K562 (cell line): Measurements from ENCODE around the gene TTC32. TPM values are rescaled to one million over a fixed set of nuclear protein-coding genes. Genes with fewer than 3 reads are reported as not detected.

Experiments used
- ATAC-seq: fragments of 200-7000 bp; cut with Tn5 transposase; 3 replicates; pipeline ENCODE4 v1.9.1; 2020; ENCODE audit warnings: moderate library complexity
- BruUV-seq: library from RNA; stranded (reverse); fragments of 400-500 nt; replicated peaks from 2 replicates; lab custom pipeline; 2021; lab: Mats Ljungman, UMichigan
- CTCF ChIA-PET: fragments of 300-600 bp; formaldehyde crosslinking; extraction: SDS; loops from one replicate; lab custom pipeline; 2021; ENCODE audit warnings: low intra/inter-chr PET ratio; lab: Yijun Ruan, JAX
- POLR2A ChIA-PET: fragments of 300-600, 350-650 bp; sonication (Branson Sonifier 250); formaldehyde crosslinking; extraction: SDS; loops from one replicate; lab custom pipeline; 2021; ENCODE audit warnings: antibody characterized with exemption, inconsistent platforms; lab: Yijun Ruan, JAX
- DNase-seq, 4 experiments: peaks; one replicate each; pipeline versions ENCODE4 v3.0.0 to v3.0.0-alpha.2; 2011 to 2018; ENCODE audit warnings: low spot score in 3 of 4, mixed read lengths in 3 of 4; ENCODE audit errors: extremely low read depth in 1 of 4
- FAIRE-seq: peaks from 2 replicates; lab custom pipeline; 2011; peaks lifted over from hg19 to GRCh38; lab: Jason Lieb, UNC
- H2AFZ ChIP-seq: 2 replicates; pipeline ENCODE4 v1.6.0; 2011; ENCODE audit warnings: low read depth, low read length, control low read depth, inconsistent platforms
- H3K27ac ChIP-seq: fragments of 200-600 bp; 3 replicates; pipeline ENCODE4 v1.8.0; 2011; ENCODE audit warnings: low read depth, mild to moderate bottlenecking, control low read depth, inconsistent platforms, low read length, moderate library complexity, mixed read lengths; ENCODE audit errors: extremely low read depth
- H3K27me3 ChIP-seq, 2 experiments: fragments of 300-600 bp in 1 of 2; 2 replicates in 1 of 2; 3 replicates in 1 of 2; pipeline versions ENCODE4 v1.6.0 to v1.8.0; 2011; ENCODE audit warnings: inconsistent platforms in 2 of 2, low read length in 2 of 2, mild to moderate bottlenecking in 1 of 2, mixed read lengths in 1 of 2, moderate library complexity in 1 of 2; ENCODE audit not compliant: control insufficient read depth in 2 of 2, insufficient read depth in 2 of 2
- H3K36me3 ChIP-seq: fragments of 300-600 bp; 3 replicates; pipeline ENCODE4 v1.8.0; 2011; ENCODE audit warnings: mild to moderate bottlenecking, low read length, inconsistent platforms; ENCODE audit not compliant: control insufficient read depth, insufficient read depth
- H3K4me1 ChIP-seq, 2 experiments: fragments of 200-600 bp in 1 of 2; replicated peaks in 1 of 2; 2 replicates in 1 of 2; 3 replicates in 1 of 2; pipeline versions ENCODE4 v1.5.1 to v1.8.0; 2011; ENCODE audit warnings: inconsistent platforms in 2 of 2, low read length in 2 of 2, mild to moderate bottlenecking in 1 of 2, mixed read lengths in 1 of 2, moderate library complexity in 1 of 2; ENCODE audit not compliant: control insufficient read depth in 2 of 2, insufficient read depth in 2 of 2
- H3K4me2 ChIP-seq: 2 replicates; pipeline ENCODE4 v1.6.1; 2011; ENCODE audit warnings: low read length, control low read depth, inconsistent platforms, mixed read lengths; ENCODE audit not compliant: insufficient read depth
- H3K4me3 ChIP-seq: fragments of 200-600 bp; sonication (generic), shearing (Covaris generic); 2 replicates; pipeline ENCODE4 v1.5.1; 2016; ENCODE audit warnings: control low read depth, inconsistent platforms
- H3K79me2 ChIP-seq: fragments of 200-600 bp; 3 replicates; pipeline ENCODE4 v1.8.0; 2011; ENCODE audit warnings: low read length, inconsistent platforms; ENCODE audit not compliant: control insufficient read depth, insufficient read depth
- H3K9ac ChIP-seq, 2 experiments: 2 replicates each; pipeline versions ENCODE4 v1.6.0 to v1.6.1; 2011; ENCODE audit warnings: low read depth in 2 of 2, low read length in 2 of 2, control low read depth in 1 of 2, inconsistent platforms in 1 of 2, mild to moderate bottlenecking in 1 of 2, mixed read lengths in 1 of 2; ENCODE audit not compliant: insufficient read depth in 1 of 2
- H3K9me1 ChIP-seq: one replicate; pipeline ENCODE4 v1.6.0; 2011; ENCODE audit warnings: inconsistent platforms, mild to moderate bottlenecking, low read length, moderate library complexity; ENCODE audit not compliant: control insufficient read depth, insufficient read depth
- H3K9me3 ChIP-seq: replicated peaks from 2 replicates; pipeline ENCODE4 v1.5.1; 2011; ENCODE audit warnings: low read depth, low read length, inconsistent platforms; ENCODE audit not compliant: control insufficient read depth, insufficient read depth
- H4K20me1 ChIP-seq: replicated peaks from 2 replicates; pipeline ENCODE4 v1.6.1; 2011; ENCODE audit warnings: low read length, inconsistent platforms, mixed read lengths; ENCODE audit not compliant: control insufficient read depth, insufficient read depth
- CBFB ChIP-seq: sonication (generic); formaldehyde crosslinking; IDR thresholded peaks from 2 replicates; pipeline ENCODE4 v1.4.0; 2020; ENCODE audit warnings: mild to moderate bottlenecking, missing genetic modification reagents
- EZH2 ChIP-seq: IDR thresholded peaks from 2 replicates; pipeline ENCODE4 v1.6.1; 2012; ENCODE audit warnings: low read depth, mild to moderate bottlenecking, inconsistent platforms, low read length, borderline replicate concordance
- KAT7 ChIP-seq: sonication (generic); formaldehyde crosslinking; IDR thresholded peaks from 2 replicates; pipeline ENCODE4 v1.8.0; 2022; ENCODE audit warnings: missing genetic modification reagents, mild to moderate bottlenecking, borderline replicate concordance
- L3MBTL2 ChIP-seq: fragments of 450-650 bp; IDR thresholded peaks from 2 replicates; pipeline ENCODE4 v1.6.1; 2016; ENCODE audit warnings: mild to moderate bottlenecking, moderate library complexity
- MCM7 ChIP-seq, 2 experiments: fragments of 450-650 bp; IDR thresholded peaks; 2 replicates each; pipeline ENCODE4 v1.6.1; 2016 to 2018
- NR4A1 ChIP-seq, 2 experiments: fragments of 250-450 bp in 1 of 2; fragments of 450-650 bp in 1 of 2; sonication (Bioruptor Pico) in 1 of 2; IDR thresholded peaks; 2 replicates each; pipeline versions ENCODE4 v1.4.0 to v1.6.1; 2016 to 2020; ENCODE audit warnings: mild to moderate bottlenecking in 2 of 2, missing compliant biosample characterization in 1 of 2, missing genetic modification characterization in 1 of 2, moderate library complexity in 1 of 2
- POLR3G ChIP-seq: IDR thresholded peaks from 2 replicates; pipeline ENCODE4 v1.6.1; 2011; ENCODE audit not compliant: insufficient read length, insufficient replicate concordance; ENCODE audit errors: extremely low read depth
- PTTG1 ChIP-seq: fragments of 450-650 bp; IDR thresholded peaks from 2 replicates; pipeline ENCODE4 v1.6.1; 2016; ENCODE audit warnings: low read depth, mild to moderate bottlenecking, missing genetic modification characterization, missing compliant biosample characterization
- RFX5 ChIP-seq: IDR thresholded peaks from 2 replicates; pipeline ENCODE4 v1.6.1; 2011; ENCODE audit warnings: low read depth, mild to moderate bottlenecking, improper control_type of control experiment, low read length
- SP1 ChIP-seq: sonication (generic); formaldehyde crosslinking; IDR thresholded peaks from 2 replicates; pipeline ENCODE4 v1.8.1; 2022; ENCODE audit warnings: mild to moderate bottlenecking, missing genetic modification reagents
- STAT5B ChIP-seq: fragments of 250-450 bp; sonication (Bioruptor Pico); IDR thresholded peaks from 2 replicates; pipeline ENCODE4 v1.8.0; 2021; ENCODE audit warnings: mild to moderate bottlenecking, inconsistent platforms
- TBL1XR1 ChIP-seq, 2 experiments: IDR thresholded peaks; 2 replicates each; pipeline ENCODE4 v1.6.1; 2012; ENCODE audit warnings: improper control_type of control experiment in 2 of 2, low read length in 2 of 2, mild to moderate bottlenecking in 1 of 2
- ZNF551 ChIP-seq: fragments of 250-450 bp; sonication (Bioruptor Pico); IDR thresholded peaks from 2 replicates; pipeline ENCODE4 v1.5.0; 2021; ENCODE audit warnings: mild to moderate bottlenecking, moderate library complexity
- WGBS: fragments of 100-300 bp; shearing (Covaris generic); methylation state at CpG from one replicate; pipeline ENCODE4 v1.1.6; 2016; ENCODE audit warnings: low coverage, mixed read lengths; ENCODE audit not compliant: insufficient coverage; ENCODE audit errors: missing lambda C conversion rate; 5-methylcytosine and 5-hydroxymethylcytosine counted together
- in situ Hi-C: fragments of 300-500 bp; cut with MboI; formaldehyde crosslinking; loops from 4 replicates; pipeline ENCODE4 v1.15.0; 2018; ENCODE audit warnings: inconsistent platforms, mixed read lengths
- intact Hi-C: fragments of 100-400 bp; cut with micrococcal nuclease; formaldehyde crosslinking; loops from 2 replicates; pipeline ENCODE4 v1.14.2; 2022
- polyA plus RNA-seq, 8 experiments: library from polyadenylated mRNA; depleted of rRNA in 4 of 8; stranded (reverse) in 5 of 8; unstranded in 3 of 8; fragments of >200 nt; fragmentation: Nextera tagmentation in 2 of 8; fragmentation: Illumina TruSeq in 1 of 8; extraction: Ambion mirVana in 2 of 8; extraction: Trizol in 1 of 8; gene quantifications; 2 replicates each; pipeline versions ENCODE4 v1.2.1 to v1.2.3, GENCODE V29; 2011 to 2014; ENCODE audit warnings: inconsistent platforms in 1 of 8, missing spikeins in 1 of 8
- total RNA-seq, 7 experiments: library from RNA; depleted of rRNA in 6 of 7; stranded (reverse); fragments of >200 nt in 6 of 7; fragmentation: Illumina TruSeq in 2 of 7; extraction: Trizol in 2 of 7; gene quantifications; 2 replicates each; pipeline versions ENCODE4 v1.2.1 to v1.2.3, GENCODE V29; 2011 to 2021; ENCODE audit warnings: low replicate concordance in 1 of 7
- TF ChIP-seq, protein P1 (sequence below): fragments of 450-650 bp; conservative IDR thresholded peaks from 2 replicates; pipeline ENCODE4 v1.6.1; 2016; ENCODE audit warnings: missing genetic modification characterization, low read depth, mild to moderate bottlenecking, control low read depth, missing compliant biosample characterization
- TF ChIP-seq, protein P2 (sequence below): IDR thresholded peaks from 2 replicates; pipeline ENCODE4 v1.6.1; 2016; ENCODE audit warnings: missing genetic modification characterization, missing compliant biosample characterization

TTC32 gene
- total and polyA plus RNA-seq, 9 of the 15 experiments (the other 6 are each of a cell fraction or from before 2014, with no cell fraction given), result 27.6 to 71.4 (median 52.6) TPM

DNA sequence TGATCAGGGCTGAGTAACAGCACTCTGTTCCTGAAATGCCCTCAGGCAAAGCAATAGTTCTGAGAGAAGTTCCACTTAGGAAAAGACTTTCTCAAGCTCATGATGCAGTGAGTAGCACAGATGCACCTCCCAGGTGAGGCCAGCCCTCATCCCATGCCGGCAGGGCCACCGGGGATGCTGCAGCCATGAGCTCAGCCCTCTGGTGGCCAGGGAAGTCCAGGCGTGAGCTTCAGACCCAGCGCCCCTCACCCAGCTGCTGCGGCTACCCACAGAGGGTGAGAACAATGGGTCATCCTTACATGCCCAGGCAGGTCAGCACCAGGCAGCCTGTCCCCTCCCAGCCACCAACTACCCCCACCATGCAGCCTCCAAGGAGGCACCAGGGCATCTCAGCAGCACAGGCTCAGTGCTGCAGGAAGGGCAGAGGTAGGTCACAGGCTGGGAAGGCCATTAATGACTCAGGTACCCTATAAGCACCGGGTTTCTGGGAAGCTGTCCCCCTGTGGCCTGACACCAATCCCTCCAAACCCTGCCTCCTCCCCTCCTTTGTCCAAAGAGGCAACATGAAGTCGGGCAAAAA is 50.6 kb downstream of the TTC32 start (continued):
- TF ChIP-seq MCM7 (IDR thresholded peaks at IDR 0.05) (no peak), CBFB (CRISPR knock-in tag) (no peak), EZH2 (no peak), STAT5B (CRISPR knock-in tag) (no peak)
- TF ChIP-seq, protein P1, sequence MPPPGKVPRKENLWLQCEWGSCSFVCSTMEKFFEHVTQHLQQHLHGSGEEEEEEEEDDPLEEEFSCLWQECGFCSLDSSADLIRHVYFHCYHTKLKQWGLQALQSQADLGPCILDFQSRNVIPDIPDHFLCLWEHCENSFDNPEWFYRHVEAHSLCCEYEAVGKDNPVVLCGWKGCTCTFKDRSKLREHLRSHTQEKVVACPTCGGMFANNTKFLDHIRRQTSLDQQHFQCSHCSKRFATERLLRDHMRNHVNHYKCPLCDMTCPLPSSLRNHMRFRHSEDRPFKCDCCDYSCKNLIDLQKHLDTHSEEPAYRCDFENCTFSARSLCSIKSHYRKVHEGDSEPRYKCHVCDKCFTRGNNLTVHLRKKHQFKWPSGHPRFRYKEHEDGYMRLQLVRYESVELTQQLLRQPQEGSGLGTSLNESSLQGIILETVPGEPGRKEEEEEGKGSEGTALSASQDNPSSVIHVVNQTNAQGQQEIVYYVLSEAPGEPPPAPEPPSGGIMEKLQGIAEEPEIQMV (tag), result no peak
- TF ChIP-seq, all 486 proteins: peak for 0

GRCh38 chr2:19850056-19851050 is 51.4 kb downstream of the TTC32 start:
- H4K20me1 ChIP-seq, result no peaks in the 10 kb centered on the region
- no peak overlapping the region for H3K27ac ChIP-seq
- no peaks in the 10 kb centered on the region for H3K36me3 ChIP-seq
- no peak for TF ChIP-seq TBL1XR1 (IDR thresholded peaks at IDR 0.05; ENCODE audit: low read length in 2 of 2)
- no peak for TF ChIP-seq POLR3G
- TF ChIP-seq PTTG1 (tag), result no peak
- no peak for TF ChIP-seq L3MBTL2
- no peak for TF ChIP-seq KAT7
- TF ChIP-seq SP1 (CRISPR knock-in tag), result no peak
- TF ChIP-seq ZNF551 (CRISPR knock-in tag), result no peak
- no peak for TF ChIP-seq RFX5
- TF ChIP-seq NR4A1 (CRISPR knock-in tag; IDR thresholded peaks at IDR 0.05), result no peak
- no peak for TF ChIP-seq NR4A1 (tag; IDR thresholded peaks at IDR 0.05)
- TF ChIP-seq, protein P2, sequence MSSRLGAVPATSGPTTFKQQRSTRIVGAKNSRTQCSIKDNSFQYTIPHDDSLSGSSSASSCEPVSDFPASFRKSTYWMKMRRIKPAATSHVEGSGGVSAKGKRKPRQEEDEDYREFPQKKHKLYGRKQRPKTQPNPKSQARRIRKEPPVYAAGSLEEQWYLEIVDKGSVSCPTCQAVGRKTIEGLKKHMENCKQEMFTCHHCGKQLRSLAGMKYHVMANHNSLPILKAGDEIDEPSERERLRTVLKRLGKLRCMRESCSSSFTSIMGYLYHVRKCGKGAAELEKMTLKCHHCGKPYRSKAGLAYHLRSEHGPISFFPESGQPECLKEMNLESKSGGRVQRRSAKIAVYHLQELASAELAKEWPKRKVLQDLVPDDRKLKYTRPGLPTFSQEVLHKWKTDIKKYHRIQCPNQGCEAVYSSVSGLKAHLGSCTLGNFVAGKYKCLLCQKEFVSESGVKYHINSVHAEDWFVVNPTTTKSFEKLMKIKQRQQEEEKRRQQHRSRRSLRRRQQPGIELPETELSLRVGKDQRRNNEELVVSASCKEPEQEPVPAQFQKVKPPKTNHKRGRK (tag), result no peak
- in situ Hi-C loops, result loop anchor here (25.0 kb wide), 1 partner anchor 1088 kb away; no protein-coding TSS in a partner anchor
- H3K9me1 ChIP-seq, result no peaks in the 10 kb centered on the region
- H3K27me3 ChIP-seq, result peaks cover 5 to 66% of the 10 kb centered on the region in 2 experiments; a peak in 4 of 5 replicates
- no peak overlapping the region for H3K9ac ChIP-seq
- DNase-seq (no peak), FAIRE-seq (no peak), ATAC-seq (no peak)
- no TSS peak for BruUV-seq
- no peaks in the 10 kb centered on the region for H3K9me3 ChIP-seq
- H3K4me2 ChIP-seq, result no peak overlapping the region
- 1% methylated on average over 14 of the region's 14 CpGs for WGBS
- H3K4me1 ChIP-seq, result no peaks in the 10 kb centered on the region
- no peaks in the 10 kb centered on the region for H3K79me2 ChIP-seq
- CTCF ChIA-PET, result interaction anchor here (0.7 kb wide), 1 partner anchor 1411 kb away, joined by 3 read pairs; no protein-coding TSS in a partner anchor
- H3K4me3 ChIP-seq, result no peak overlapping the region
- intact Hi-C loops, result no loop called here
- POLR2A ChIA-PET, result interaction anchor here (0.6 kb wide), 1 partner anchor 196 kb away, joined by 3 read pairs; no protein-coding TSS in a partner anchor
- no peak overlapping the region for H2AFZ ChIP-seq
